Activated effector memory CD4-positive, alpha-beta T cell treated with anti-CD3 and anti-CD28 coated beads, Interleukin-2, amount 50 U/mL, for 16 hours (primary cell): ENCODE results near the gene ADAMTS8.

ENCODE experiments used
- DNase-seq: peaks from one replicate; pipeline ENCODE4 v3.0.0-alpha.2; 2020

ADAMTS8 gene, protein sequence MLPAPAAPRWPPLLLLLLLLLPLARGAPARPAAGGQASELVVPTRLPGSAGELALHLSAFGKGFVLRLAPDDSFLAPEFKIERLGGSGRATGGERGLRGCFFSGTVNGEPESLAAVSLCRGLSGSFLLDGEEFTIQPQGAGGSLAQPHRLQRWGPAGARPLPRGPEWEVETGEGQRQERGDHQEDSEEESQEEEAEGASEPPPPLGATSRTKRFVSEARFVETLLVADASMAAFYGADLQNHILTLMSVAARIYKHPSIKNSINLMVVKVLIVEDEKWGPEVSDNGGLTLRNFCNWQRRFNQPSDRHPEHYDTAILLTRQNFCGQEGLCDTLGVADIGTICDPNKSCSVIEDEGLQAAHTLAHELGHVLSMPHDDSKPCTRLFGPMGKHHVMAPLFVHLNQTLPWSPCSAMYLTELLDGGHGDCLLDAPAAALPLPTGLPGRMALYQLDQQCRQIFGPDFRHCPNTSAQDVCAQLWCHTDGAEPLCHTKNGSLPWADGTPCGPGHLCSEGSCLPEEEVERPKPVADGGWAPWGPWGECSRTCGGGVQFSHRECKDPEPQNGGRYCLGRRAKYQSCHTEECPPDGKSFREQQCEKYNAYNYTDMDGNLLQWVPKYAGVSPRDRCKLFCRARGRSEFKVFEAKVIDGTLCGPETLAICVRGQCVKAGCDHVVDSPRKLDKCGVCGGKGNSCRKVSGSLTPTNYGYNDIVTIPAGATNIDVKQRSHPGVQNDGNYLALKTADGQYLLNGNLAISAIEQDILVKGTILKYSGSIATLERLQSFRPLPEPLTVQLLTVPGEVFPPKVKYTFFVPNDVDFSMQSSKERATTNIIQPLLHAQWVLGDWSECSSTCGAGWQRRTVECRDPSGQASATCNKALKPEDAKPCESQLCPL

GRCh38 chr11:130428316-130429119, at the start of gene ADAMTS8:
ADAMTS8 (minus strand) TSS chr11:130428609; CDS start chr11:130428286, 323 bp downstream.
- no peak for DNase-seq

DNA sequence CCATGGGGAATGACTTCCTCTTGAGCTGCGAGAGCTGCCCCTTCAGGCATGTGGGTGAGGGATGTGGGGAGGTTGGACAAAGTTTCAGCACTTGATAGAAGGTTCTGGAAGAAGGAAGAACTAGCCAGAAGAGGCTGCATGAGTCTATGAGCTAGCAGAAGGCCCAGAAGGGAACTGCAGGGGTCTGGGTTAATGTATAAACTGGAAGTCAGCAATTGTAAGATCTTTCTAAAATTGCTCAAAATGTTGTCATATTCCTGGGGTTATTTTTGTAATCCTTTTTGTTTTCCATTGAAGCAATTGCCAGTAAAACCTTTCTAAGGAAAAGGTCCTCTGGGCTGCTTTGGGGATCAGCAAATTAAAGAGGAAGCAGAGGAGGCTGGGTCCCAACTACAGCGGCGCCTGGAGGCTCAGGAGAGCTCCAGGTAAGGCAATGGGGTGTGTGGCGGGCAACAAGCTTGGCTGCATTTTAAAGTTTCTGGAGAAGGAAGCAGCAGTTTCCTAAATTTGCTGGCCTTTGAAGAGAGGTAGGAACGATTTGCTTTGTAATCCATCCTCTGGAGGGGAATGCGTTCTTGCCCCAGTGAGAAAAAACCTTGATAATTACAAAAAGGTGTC, 49.3 kb upstream of the ADAMTS8 start:
- no peak for DNase-seq

GRCh38 chr11:130476922-130477491, 48.6 kb upstream of the ADAMTS8 start:
- DNase-seq: no peak

DNA sequence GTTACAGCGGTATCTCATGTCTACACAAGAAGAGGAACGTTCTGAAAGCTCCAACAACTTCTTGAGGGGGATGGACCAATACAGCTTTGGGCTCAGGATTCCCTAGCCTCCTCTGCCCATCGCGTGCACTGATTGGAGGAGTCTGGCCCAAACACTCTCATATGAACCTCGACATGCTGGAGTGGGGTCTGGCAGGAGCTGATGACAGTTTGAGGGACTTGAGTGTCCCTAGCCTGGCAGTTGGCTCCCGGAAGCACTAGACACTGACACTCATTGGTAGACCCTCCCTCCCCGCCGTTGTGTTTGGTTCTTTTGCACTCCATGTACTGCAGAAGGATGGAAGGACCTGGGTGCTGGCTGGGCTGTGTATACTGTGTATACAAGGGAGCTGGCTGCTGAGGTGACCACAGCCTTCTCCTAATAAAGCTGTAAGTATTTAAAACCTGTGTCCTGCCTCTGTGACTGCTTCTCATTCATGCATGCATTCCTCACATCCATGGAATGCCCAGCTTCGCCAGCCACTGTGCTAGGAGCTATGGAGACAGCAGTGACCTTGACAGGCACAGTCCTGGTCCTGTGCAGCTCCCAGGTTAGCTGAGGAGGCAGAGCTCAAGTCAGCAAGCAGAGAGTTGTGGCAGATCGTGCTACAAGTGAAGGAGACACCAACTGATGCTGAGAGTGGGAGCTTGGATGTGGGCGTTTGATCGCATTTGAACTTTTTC, 48.0 kb upstream of the ADAMTS8 start:
- DNase-seq: no peak

- DNase-seq: no peak
Measured at GRCh38 chr11:130475426-130476053, 47.1 kb upstream of the ADAMTS8 start.

GRCh38 chr11:130474637-130475400, 46.4 kb upstream of the ADAMTS8 start:
- no peak for DNase-seq

- no peak for DNase-seq
Measured at GRCh38 chr11:130473795-130474377, 45.5 kb upstream of the ADAMTS8 start.

GRCh38 chr11:130473056-130473794, 44.8 kb upstream of the ADAMTS8 start:
- DNase-seq: no peak

GRCh38 chr11:130472434-130472961, 44.1 kb upstream of the ADAMTS8 start:
- DNase-seq: no peak

DNA sequence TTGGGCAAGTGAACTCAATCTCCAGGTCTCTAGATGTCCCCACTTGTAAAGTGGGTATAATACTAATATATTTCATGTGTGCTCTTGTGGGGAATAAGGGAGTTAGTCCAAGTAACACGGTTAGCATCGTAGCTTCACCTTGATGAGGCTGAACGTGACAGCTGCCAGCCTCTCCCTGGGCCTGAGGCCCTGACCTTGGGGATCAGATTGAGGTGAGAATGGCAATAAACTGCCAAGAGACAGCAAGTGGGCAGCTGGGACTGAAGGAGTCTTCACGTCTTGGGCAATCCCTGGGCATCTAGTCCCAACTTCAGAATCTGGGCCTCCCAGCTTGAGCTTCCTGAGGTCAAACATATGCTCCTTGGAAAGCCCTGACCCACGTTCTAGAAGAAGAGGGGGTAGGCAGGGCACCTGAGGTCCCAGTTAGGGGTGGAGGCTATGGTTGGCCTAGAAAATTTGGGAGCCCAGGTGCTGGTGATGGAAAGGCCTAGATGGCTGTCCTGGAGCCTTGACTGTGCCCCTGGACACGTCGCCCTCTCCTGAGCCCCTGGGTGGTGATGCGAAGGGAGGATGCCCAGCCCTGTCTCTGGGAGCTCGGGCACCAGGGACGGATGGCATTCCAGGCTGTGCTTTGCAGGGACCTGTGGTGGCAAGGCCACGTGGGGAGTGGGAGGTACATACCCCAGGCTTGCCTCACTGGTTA, 43.5 kb upstream of the ADAMTS8 start:
- no peak for DNase-seq

DNA sequence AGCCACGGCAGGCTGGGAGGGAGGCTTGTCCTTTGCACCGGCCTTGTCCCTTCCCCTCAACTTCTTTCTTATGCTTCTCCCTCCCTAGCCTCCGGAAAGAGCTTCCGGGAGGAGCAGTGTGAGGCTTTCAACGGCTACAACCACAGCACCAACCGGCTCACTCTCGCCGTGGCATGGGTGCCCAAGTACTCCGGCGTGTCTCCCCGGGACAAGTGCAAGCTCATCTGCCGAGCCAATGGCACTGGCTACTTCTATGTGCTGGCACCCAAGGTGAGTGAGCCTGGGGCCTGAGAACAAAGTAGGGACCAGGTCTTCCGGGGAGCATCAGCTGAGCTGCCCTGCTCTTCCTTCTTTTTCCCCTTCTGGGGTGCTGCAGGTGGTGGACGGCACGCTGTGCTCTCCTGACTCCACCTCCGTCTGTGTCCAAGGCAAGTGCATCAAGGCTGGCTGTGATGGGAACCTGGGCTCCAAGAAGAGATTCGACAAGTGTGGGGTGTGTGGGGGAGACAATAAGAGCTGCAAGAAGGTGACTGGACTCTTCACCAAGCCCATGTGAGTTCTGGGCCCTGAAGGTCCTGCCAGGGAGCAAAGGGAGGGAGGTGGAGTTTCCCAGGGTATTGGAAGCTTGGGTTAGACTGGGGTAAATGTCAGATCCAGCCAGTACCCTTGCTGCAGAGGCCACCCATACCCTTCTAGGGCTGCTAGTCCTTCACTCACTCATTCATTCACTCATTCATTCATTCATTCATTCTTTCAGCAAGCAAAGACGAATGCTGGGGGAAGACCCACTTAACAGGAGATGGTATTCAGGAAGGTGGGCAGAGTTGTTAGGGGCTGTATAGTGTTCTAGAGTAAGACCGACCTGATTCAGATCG, 42.7 kb upstream of the ADAMTS8 start:
- DNase-seq: no peak

DNA sequence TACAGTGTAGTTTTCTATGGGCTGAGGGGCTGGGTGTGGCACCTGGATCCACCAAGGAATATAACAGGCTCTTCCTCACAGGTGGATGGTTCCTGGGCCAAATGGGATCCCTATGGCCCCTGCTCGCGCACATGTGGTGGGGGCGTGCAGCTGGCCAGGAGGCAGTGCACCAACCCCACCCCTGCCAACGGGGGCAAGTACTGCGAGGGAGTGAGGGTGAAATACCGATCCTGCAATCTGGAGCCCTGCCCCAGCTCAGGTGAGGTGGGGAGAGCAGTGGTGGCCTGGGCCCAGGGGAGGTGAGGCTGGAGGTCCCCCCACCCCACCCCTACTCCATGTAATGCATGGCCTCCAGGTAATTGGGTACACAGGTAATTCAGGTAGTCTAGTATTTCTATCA, 40.8 kb upstream of the ADAMTS8 start:
- DNase-seq: no peak

DNA sequence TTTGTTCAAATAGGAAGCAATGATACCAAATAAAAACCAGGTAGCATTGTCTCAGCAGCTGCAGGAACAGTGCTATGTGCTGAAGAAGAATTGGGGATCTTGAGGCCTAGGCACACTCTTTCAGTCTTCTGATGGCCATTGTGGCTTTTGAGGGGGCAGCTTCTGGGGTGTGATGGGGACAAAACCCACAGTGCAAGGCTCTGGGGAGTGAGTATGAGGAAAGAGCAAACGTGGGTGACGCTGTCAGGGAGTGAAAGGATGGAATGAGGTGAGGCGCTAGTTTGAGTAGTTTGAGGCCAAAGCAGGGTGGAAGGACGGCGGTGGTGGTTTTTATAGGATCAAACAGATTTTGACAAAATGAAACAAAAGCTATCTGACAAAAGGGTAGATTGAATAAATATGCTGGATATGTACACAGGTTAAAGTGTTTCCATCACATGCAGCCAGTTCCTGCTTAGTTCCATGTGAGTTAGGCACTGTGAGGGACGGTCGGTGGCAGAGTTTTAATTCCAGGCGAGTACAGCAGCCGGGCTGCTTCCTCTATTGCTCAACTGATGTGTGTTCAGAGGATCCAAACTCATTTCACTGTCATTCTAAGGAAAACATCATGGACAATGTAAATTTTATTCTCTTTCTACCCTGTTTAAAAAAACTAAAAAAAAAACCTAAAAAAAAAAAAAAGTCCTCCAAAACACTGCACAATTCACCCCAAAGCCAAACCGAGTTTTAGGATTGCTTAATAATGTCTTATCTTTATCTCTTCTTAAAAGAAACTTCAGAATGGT, 38.9 kb upstream of the ADAMTS8 start:
- DNase-seq: no peak

DNA sequence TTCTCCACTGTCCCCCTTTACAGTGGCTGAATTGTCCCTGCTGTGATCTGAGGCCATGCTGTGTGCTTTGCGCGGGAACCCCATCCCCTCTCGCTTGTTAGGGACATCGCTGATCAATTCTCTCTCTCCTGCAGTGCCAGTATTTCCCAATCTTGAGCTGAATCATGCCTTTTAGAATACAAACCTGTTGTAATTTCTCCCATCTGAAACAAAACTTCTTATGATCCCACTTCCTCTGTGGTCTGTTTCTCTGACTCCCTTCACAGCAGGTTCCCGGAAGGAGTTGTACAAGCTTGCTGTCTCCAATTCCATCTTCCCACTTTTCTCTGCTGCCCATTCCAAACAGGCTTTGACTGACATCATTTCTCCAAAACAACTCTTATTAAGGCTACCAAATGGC, 36.9 kb upstream of the ADAMTS8 start:
- no peak for DNase-seq

DNA sequence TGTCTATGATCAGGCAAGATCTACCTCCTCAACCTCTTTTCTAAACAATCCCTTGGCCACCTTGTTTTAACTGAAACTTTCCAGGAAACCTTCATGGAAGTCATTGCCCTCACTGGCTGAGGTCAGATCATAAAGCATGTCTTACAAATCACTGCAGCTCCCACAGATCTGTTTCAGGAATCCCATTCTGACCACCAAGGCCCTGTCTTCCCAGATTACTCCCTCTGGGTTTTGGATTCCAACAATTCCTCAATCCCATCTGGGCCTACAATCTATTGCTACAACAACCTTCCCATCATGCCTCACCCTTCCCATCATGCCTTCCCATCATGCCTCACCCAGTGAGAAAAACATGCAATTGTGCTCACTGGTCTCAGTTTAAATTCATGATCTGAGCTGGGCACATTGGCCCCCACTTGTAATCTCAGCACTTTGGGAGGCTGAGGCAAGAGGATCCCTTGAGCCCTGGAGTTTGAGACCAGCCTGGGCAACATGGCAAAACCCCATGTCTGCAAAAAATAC, 35.9 kb upstream of the ADAMTS8 start:
- DNase-seq: no peak

DNA sequence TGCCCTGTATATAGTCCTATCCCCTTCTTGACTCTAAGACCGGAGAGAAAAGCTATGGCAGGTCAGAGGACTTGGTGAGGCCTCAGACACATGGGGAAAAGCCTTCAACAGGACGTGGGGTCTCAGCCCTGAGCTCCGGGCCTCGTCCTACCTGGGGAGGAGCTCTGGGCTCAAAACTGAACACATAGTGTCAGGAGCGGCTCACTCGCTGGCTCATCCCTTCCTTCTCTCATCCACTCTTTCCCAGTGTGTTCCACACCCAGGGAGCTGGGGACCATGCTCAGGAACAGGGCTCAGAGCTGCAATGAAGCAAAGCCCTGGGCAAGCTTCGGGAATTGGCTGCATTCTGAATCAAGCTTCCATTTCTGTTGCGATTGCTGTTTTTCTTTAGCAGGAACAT, 34.5 kb upstream of the ADAMTS8 start:
- no peak for DNase-seq
